Activated T-helper 9 cell treated with anti-CD3 and anti-CD28 coated beads, Interleukin-2, amount 50 U/mL, for 16 hours (primary cell): ENCODE data around the gene CAPN6.

ENCODE experiments used
- DNase-seq: peaks from one replicate; pipeline ENCODE4 v3.0.0-alpha.2; 2020; ENCODE audit warnings: low read depth

Gene CAPN6

GRCh38 chrX:111270339-111270738 lies at the start of gene CAPN6:
Gene CAPN6 (minus strand): TSS chrX:111270483. CDS start chrX:111263936, 6,547 bp downstream.
- no peak for DNase-seq

- no peak for DNase-seq
Observed at GRCh38 chrX:111319451-111319850, 49.2 kb upstream of the CAPN6 start.

- DNase-seq = no peak
Observed at GRCh38 chrX:111318901-111319300, 48.6 kb upstream of the CAPN6 start.

- DNase-seq = no peak
Observed at GRCh38 chrX:111309083-111309482, 38.8 kb upstream of the CAPN6 start.

- no peak for DNase-seq
Observed at GRCh38 chrX:111308039-111308438, 37.8 kb upstream of the CAPN6 start.

- no peak for DNase-seq
Observed at GRCh38 chrX:111302284-111302683, 32.0 kb upstream of the CAPN6 start.

- no peak for DNase-seq
Observed at GRCh38 chrX:111288841-111289240, 18.6 kb upstream of the CAPN6 start.

- no peak for DNase-seq
Observed at GRCh38 chrX:111284631-111285293, 14.5 kb upstream of the CAPN6 start.

GRCh38 chrX:111283446-111283845 lies 13.2 kb upstream of the CAPN6 start:
- DNase-seq = no peak

- DNase-seq = no peak
Observed at GRCh38 chrX:111282991-111283390, 12.7 kb upstream of the CAPN6 start.

- DNase-seq = no peak
Observed at GRCh38 chrX:111282139-111282538, 11.9 kb upstream of the CAPN6 start.

GRCh38 chrX:111268506-111268905 lies 1.8 kb downstream of the CAPN6 start:
- DNase-seq = no peak

- no peak for DNase-seq
Observed at GRCh38 chrX:111265486-111265885, 4.8 kb downstream of the CAPN6 start.

GRCh38 chrX:111264385-111264784 lies 5.9 kb downstream of the CAPN6 start:
- DNase-seq = no peak

GRCh38 chrX:111262086-111262485 lies 8.2 kb downstream of the CAPN6 start:
- no peak for DNase-seq

GRCh38 chrX:111260451-111260850 lies 9.8 kb downstream of the CAPN6 start:
- no peak for DNase-seq

GRCh38 chrX:111259559-111259958 lies 10.7 kb downstream of the CAPN6 start:
- DNase-seq = no peak

GRCh38 chrX:111257733-111258132 lies 12.6 kb downstream of the CAPN6 start:
- no peak for DNase-seq

GRCh38 chrX:111254896-111255693 lies 15.2 kb downstream of the CAPN6 start:
- DNase-seq = no peak

GRCh38 chrX:111244235-111244750 lies 26.0 kb downstream of the CAPN6 start:
- no peak for DNase-seq

GRCh38 chrX:111216293-111216801 lies 53.9 kb downstream of the CAPN6 start:
- DNase-seq = no peak

- no peak for DNase-seq
Observed at GRCh38 chrX:111207851-111208250, 62.4 kb downstream of the CAPN6 start.

GRCh38 chrX:111200327-111200726 lies 70.0 kb downstream of the CAPN6 start:
- no peak for DNase-seq
